HPDE6-E6E7 (cell line): ENCODE results near the gene CDH22.

Experiments
- DNase-seq: peaks from one replicate; pipeline ENCODE4 v3.0.0; 2011; ENCODE audit warnings: missing footprints; ENCODE audit errors: extremely low spot score

Gene CDH22

DNA sequence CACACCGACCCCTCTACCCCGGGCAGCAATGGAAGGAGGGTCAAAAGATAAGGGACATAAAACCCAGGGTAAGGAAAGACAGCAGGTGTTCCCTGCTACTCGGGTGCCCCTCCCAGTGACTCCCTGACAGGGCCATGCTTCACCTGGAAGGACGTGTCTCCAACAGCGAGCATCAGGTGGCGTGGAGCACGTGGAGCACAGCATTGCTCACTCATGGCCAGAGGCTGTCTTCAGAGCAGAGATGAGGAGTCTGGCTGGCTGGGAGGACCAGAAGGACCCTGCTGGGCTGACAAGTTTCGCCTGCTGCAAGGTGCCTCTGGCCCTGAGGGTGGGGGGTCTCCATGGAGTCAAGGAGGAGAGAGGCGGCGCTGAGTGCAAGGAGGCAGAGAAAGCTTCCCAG lies 15.3 kb upstream of the CDH22 start:
- DNase-seq, result no peak

DNA sequence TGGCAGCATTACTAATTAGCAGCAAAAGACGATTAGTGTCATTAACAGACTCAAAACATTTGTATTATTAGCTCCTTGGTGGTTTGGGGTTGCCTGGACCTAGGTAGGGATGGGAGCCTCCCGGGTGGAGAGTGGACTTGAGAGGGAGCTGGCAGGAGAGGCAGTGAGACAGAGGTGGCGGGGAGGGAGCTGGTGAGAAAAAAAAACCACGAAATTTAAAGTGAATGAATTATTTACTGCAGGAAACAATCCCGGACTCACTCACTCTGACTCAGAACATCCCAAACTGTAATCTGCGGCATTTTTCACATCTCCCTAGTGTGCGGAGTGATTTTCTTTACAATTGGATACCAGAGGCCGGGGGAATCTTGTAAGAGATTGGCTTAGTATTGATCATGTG lies 14.3 kb upstream of the CDH22 start:
- no peak for DNase-seq

DNA sequence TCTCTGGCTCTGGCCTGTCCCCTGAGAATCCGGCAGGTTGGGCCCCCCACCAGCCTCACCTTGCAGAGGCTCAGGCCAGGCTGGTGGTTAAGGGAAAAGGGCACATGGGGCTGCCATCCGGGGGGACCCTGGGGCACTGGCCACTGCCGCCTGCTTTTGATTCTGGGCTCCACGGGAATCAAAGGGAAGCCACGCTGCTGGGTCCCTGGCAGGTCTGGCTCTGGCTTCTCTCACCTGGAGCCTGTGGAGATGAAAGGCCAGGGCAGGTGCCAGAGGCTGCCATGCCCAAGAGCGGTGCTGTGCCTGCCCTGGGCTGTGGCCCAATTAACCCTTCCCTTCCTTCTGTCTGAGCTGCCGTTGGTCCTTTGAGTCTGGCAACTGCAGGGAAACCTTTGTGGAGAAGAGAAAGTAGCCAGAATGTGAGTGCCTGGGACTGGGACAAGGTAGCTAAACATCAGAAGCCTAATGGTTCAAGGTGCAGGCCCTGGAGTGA lies 9.4 kb upstream of the CDH22 start:
- no peak for DNase-seq

DNA sequence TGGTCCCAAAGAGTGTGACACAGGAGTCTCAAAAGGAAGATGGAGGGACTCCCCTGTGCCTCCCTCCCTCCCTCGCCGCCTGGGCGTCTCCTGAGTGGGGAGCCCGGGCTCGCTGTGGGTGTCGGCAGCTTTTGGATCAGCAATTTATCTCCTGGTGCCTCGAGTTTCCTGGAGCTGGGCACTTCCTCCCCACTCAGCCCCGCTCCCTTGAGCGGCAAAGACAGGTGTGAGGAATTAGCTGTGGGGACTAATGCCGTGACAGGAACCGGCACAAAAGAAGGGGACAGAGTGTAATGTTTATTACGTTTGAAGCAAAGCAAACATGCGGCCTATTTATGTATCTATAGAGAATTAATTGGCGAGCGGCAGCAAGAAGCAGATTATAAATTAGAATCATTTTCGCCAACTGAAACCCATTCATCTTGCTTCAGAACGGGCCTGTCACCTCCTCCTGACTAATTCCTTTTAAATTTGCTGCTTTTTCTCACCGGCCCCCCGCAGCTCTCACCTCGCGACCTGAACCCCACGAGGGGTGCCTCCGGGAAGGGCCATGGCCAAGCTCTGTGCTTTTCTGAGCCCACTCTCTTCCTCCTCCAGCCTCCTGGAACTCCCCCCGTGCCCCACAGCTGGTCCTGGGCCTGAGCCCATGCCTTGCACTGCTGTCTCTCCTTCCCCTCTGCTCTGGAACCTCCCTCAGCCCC lies 8.8 kb upstream of the CDH22 start:
- no peak for DNase-seq

DNA sequence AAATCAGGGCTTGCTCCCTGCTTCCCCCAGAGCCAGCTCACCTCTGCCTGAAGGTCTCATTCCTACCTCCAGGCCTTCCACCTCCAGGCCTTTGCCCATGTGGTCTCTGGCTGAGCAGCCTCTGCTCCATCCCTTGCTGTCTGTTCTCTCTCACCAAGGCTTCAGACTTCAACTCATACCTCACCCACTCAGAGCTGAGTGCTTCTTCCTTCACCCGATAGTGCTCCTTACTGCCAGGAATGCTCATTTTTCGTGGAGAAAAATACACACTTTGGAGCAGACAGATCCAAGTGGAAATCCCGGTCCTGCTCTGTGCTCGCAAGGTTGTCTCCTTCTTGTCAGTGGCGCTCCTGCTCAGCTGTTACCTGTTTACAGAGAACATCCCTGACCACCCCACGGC lies 7.0 kb upstream of the CDH22 start:
- DNase-seq, result no peak

DNA sequence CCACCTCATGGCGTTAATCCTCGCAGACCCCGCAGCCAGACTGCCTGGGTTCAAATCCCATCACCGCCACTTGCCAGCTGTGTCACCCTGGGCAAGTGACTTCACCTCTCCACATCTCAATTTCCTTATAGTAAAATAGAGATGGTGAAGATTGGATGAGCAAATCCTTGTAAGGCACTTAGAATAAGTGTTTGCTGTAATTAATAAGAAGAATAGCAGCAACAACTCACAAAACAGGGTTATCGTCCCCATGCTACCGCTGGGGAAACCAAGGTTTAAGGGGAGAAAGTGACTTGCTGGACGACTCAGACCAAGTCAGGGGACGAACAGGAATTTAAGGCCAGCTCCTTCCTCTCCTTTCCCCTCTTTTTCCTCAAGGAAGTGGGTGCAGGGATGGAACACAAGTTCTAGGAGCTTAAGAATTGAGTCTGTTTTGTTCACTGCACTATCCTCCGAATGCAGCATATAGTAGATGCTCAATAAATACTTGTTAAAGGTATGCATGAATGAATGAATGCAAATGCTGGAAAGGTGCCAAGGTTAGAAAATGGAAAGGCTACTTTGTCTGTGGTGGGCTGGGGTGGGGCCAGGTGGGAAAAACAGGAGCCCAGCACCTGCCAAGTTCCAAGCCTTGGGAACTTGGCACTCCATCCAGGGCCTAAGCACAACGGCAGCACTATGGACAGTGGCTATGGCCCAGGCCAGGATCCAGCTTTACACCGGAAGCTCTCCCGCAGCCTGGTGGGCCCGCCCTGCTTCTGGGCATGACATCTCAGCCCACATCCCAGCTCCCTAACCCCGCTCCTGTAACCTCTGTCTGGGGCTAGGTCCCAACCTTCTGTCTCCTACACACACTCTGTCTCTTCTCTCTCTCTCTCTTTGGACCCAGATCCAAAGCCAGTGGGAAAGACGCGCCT lies 4.9 kb upstream of the CDH22 start:
- no peak for DNase-seq

DNA sequence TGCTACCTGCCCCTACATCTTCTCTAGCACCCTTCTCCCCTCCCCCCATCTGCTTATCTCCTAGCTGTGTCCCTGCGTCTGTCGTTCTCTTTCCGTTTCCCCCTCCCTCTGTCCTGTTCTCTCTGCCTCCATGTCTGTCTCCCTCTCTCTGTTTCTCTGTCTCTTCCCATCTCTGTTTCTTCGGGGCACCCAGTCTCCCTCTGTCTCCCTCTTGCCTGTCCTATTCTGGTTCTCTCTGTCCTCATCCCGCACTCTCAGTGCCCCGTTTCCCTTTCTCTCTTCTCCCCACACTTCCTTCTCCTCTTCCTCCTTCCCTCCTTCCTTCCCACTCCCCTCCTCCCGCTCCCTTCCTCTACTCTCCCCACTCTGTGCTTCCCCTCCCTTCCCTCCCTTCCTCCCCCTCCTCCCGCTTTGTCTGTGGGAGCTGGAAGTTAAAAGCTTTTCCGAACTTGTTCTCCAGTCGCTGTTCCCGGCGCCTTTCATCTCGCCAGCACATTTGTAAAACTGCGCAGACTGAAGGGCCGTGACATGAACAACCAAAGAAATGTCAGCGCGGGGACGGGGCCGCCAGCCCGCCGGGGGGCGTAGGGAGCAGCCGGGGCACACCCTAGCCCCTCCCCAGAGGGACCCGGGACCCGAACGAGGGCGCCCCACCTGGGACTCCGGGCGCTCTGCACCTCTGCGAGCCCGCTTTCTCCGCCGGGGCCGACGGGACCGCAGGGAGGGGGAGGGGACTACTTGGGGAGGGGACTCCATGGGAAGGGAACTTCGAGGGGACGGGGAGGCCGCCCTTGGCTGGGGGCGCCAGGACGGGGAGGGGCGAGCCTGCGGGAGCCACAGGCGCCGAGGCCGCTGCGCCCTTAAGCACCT lies 4.0 kb upstream of the CDH22 start:
- no peak for DNase-seq

DNA sequence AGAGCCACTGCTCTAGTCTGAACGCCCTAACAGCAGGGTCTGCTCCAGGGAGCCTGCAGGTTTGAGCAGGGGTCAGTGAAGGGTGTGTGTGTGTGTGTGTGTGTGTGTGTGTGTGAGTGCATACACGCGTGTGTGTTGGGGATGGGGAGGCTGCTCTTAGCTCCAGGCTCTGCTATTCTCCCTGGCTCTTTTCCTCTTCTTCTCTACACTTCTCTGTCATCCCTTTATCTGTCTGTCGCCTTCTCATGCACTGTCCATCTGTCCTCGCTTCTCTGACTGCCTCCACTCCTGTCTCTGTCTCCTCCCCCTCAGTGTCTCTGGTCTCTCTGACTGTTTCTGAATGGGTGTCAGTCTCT lies 3.4 kb upstream of the CDH22 start:
- DNase-seq, result no peak

DNA sequence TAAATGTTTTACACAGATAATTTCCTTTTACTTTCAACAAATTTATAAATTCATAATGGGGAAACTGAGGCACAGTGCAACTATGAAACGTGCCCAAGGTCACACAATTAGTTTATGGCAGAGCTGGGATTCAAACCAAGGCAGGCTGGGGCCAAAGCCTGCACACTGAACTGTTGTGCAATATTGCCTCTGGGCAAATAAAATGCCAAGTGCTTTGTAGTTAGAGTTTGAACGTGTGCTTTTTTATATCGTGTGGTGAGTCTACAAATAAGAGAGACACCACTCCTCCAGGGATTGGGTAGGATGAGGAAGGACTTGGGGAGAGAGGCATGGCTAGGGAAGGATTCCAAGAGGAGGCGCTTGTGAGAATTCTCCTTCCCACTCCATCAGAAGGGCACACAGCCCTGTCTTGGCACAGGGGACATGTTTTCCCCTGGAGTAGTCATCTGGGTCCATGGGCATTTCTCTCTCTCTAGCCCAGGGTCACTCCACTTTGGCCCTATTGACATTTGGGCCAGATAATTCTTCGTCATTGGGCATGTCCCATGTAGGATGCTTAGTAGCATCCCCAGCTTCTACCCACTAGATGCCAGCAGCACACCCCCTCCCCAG lies 2.8 kb upstream of the CDH22 start:
- no peak for DNase-seq

DNA sequence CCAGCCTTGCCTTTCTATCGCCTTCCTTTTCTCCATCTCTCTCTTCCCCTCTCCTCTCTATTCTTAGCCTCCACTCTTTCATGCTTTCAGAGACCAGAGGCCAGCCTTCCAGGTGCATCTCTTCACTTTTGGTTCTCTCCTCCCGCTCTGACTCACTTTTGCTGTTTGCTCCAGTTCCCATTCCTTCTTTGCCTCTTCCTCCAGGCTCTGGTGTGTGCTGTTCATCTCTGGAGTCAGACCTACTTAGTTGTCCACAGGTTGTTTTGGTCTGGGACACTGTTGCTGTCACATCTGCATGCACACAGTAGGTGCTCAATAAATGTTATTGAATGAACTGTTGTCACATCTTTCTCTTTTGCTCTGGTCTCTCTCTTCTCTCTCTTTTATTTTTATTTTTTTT lies 1.6 kb upstream of the CDH22 start:
- no peak for DNase-seq

DNA sequence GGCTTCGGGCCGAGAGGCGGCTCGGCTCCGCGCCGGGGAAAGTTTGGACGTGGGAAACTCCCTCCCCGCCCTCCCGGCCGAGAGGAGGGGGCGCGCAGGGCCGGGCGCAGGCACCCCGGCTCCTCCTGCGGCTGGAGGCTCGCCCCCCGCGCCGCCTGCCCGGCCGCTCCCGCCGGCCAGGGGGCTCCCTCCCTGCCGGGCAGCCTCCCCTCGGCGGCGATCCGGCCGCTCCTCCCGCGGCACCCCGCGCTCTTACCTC lies 370 bp downstream of the CDH22 start:
- no peak for DNase-seq

DNA sequence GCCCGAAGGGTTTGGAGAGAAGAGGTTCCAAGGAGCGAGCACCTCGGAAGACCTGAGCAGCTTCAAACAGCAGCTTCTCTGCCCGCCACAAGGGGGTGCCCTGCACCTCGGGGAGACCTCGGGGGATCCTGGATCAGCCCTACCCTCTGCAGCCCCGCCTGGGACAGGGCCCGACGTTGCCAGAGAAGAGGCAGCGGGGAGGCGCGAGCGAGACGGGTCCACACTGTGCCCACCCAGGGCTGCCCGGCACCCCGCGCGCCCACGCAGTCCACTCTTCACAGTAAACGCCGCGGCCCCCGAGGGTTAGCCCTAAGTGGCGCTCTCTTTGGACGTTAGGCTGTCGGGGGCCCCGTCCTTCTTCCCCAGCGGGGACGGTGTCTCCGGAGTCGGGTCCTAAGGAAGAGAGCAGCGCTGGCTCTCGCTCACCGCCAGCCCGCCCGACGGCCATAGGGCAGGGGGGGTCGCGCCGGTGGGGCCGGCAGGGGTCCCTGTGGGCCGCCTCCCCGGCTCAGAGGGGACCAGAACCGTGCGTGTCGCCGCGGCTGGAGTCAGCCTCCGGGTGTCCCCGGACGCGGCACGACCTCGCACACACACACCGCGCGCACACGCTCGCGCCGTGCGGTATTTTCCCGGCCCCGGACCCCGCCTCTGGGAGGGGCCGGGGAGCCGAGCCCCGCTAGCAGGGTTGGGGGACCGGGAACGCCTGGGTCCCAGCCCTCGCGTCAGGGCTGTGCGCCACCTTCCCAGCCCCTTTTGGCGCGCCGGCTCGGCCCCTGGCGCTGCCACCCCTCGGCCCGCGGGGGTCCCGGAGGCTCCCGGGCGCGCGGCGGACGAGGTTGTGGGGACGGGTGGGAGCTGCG lies 929 bp downstream of the CDH22 start:
- DNase-seq, result peak; percentile 88

DNA sequence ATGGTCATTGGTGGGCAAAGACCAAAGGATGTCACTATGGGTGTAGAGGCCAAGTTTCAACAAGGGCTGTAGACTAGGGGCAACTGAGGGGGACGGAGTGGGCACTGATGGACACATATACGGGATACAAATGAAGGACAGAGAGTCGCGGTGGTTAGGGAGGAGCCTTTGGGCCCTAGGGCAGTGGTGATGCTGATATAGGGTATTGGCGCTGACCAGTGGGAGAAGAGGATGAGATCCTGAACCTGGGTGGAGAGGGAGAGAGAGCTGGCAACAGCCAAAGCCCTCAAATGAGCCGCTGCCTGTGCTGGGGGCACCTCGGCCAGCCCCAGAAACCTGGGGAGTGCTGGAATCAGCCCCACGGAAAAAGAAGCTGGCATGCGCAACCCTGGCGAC lies 1.6 kb downstream of the CDH22 start:
- DNase-seq, result no peak

DNA sequence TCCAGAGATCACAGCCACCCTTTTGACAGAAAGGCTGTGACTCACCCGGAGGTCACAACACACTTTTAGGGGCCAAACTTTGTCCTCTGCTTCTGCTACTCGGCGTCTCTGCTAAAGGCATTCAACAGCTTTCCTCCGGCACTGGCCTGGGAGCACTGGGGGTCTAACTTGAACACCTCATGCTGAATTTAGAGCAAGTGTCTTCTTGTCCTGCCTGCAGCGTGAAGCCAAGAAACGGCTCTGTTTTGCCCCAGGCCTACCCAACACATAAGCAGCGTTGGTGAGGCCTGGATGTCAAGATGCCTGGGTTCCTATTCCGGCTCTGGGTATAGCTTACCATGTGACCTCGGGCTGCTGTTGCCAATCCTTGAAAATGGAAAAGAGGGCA lies 2.3 kb downstream of the CDH22 start:
- no peak for DNase-seq

DNA sequence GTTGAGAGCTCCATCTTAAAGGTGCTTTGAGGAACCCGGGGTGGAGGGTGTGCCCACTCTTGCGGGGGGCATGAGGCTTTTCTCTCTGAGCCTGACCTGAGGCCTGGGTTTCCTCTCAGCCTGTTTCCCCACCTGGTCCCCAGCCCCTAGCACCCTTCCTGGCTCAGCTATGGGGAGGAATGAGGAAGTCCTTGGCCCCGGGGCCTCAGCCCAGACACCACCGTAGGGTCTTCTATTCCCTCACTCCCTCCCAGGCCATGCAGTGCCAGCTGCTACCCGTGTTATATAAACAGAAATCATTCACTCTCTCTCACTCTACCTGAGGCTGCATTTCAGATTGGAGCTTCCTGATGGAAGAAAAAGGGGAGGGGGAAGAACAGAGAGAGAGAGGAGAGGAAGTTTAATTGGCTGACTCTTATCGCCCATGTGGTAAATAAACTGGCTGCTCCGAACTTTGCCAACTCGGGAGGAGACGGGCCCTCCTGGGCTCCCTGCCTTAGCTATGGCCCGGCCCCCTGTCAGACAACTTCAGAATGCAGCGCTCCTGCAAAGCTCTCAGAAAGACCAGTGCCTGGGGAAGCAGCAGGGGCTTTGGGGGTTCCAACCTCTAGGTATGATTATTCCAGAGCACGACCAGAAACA lies 2.8 kb downstream of the CDH22 start:
- DNase-seq, result no peak

DNA sequence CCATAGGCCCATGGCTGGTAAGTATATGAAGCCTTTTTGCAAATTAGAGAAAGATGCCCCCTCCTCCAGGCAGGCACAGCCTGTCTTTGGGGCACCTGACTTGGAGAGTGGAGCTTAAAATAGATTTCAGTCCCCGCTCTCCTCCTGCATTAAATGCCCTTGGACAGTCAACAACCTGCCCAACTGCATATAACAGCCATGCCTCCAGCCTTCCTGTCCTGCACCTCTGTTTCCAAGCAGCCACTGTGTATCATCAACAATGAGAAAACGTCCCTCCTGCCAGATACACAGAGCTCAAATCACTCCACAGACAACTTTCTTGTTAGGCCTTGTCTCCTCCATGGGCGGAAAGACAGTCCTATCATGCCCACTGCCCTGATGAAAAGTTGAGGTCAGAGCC lies 3.4 kb downstream of the CDH22 start:
- DNase-seq, result no peak

DNA sequence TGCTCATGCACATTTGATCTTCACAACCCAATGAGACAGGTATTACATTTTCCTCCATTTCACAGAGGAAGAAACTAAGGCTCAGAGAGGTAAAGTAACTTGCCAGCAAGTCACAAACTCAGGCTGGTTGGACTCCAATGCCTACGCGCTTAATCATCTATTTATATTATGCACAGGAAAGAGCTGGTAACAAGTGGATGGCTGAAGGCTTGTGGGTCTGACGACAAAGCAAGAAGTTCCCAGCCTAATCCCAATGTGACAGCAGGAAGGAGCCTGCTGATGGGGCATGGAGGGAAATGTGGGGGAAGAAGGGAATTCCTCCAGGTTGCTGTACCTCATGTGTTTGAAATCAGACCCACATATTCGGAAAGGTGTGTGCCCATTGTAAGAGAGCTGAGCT lies 3.9 kb downstream of the CDH22 start:
- no peak for DNase-seq

DNA sequence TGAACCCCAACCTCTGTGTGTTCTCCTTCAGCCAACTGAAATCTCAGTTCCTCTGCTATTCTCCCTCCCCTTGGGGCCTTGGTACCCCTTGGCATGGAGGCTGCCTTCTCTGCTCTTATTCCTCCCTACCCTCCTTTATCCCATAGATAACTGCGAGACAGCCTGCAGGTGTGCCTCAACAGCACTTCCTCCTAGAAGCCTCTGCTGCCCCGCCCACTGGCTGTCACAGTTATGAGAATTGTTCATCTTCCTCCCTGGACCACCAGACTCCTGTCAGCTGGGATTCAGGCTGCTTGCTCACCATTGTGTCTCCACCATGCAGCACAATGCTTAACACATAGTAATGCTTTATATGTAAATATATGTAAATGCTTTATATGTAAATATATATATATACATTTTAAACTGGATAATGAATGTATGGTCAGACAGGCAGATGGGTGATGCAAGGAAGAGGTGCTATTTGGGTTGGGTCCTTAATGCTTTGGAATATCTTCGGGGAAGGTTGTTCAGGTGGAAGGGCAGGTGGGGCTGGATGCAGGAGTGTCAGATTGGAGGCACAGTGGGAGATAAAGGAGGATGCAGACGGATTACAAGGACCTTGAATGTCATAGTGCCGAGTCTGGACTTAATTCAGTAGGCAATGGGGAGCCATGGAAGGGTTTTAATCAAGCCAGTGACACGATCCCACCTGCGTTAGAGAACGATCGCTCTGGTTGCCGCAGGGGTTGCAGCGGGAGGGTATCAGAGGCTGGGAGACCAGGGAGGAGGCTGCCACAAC lies 4.9 kb downstream of the CDH22 start:
- no peak for DNase-seq

DNA sequence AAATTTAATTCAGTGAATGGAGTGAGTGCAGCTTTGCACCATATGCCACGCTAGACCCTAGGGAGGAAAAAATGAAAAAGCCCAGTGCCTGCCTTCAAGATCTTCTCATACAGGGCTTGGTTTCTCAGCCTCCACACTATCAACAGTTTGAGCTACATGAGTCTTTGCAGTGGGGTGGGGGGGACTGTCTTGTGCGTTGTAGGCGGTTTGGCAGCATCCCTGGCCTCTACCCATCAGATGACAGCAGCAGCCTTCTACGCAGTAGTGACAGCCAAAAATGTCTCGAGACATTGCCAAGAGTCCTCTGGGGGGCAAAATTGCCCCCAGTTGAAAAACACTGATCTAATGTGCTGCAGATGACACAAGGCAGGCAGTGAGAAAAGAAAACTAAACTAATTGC lies 6.2 kb downstream of the CDH22 start:
- no peak for DNase-seq

DNA sequence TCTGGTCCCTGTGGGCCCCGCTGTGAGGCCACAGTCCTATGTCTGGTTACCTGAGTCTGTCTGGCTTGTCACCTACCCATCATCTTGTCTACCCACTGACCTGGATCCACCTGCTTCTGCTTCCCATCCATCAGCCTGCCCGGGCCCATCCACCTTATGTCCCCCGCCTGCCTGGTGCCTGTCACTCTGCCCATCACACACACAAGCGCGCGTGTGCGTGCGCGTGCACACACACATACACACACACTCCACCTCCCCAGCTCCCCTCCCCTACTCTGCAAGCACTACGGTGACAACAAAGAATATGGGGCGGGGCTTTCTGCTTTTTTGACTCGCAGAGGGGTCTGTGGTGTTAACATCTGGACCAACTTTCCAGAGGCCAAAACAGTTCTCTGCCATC lies 8.0 kb downstream of the CDH22 start:
- DNase-seq, result no peak
